GM12878 (cell line): Measurements from ENCODE around the gene ZFP36. TPM values are rescaled to one million over a fixed set of nuclear protein-coding genes. Genes with fewer than 3 reads are reported as not detected.

Experiments used
- ATAC-seq: fragments of 200-7000 bp; cut with Tn5 transposase; 3 replicates; pipeline ENCODE4 v1.9.1; 2020; ENCODE audit warnings: mild to moderate bottlenecking, moderate library complexity
- BruUV-seq: library from RNA; stranded (reverse); fragments of 400-500 nt; replicated peaks from 2 replicates; lab custom pipeline; 2021; lab: Mats Ljungman, UMichigan
- CTCF ChIA-PET: fragments of 300-600 bp; sonication (Branson Sonifier 250); formaldehyde crosslinking; extraction: SDS; loops from one replicate; lab custom pipeline; 2021; ENCODE audit warnings: inconsistent platforms; lab: Yijun Ruan, JAX
- POLR2A ChIA-PET: fragments of 350-600 bp; formaldehyde crosslinking; extraction: SDS; loops from one replicate; lab custom pipeline; 2021; ENCODE audit warnings: inconsistent platforms; lab: Charles Lee
- RAD21 ChIA-PET: fragments of 300-600 bp; sonication (Branson Sonifier 250); formaldehyde crosslinking; loops from one replicate; lab custom pipeline; 2023; ENCODE audit warnings: antibody characterized with exemption; ENCODE audit not compliant: unreplicated experiment; lab: Charles Lee
- SMC1A ChIA-PET: fragments of 300-600 bp; sonication (Branson Sonifier 250); formaldehyde crosslinking; loops from one replicate; lab custom pipeline; 2023; ENCODE audit not compliant: unreplicated experiment, uncharacterized antibody; lab: Charles Lee
- DNase-seq: peaks from one replicate; pipeline ENCODE4 v3.0.0-alpha.2; 2011; ENCODE audit warnings: low read depth, low spot score
- FAIRE-seq: peaks from 3 replicates; lab custom pipeline; 2011; peaks lifted over from hg19 to GRCh38; lab: Jason Lieb, UNC
- H2AFZ ChIP-seq: 2 replicates; pipeline ENCODE4 v1.6.0; 2011; ENCODE audit warnings: low read depth, low read length, control low read depth; ENCODE audit not compliant: control insufficient read depth
- H3K27ac ChIP-seq: 2 replicates; pipeline ENCODE4 v1.5.1; 2011; ENCODE audit warnings: control low read depth; ENCODE audit not compliant: control insufficient read depth, insufficient read depth
- H3K27me3 ChIP-seq, 2 experiments: replicated peaks in 1 of 2; 2 replicates each; pipeline versions ENCODE4 v1.6.0 to v1.6.1; 2011; ENCODE audit warnings: low read length in 1 of 2; ENCODE audit not compliant: control insufficient read depth in 2 of 2, insufficient read depth in 2 of 2
- H3K36me3 ChIP-seq, 2 experiments: 2 replicates each; pipeline ENCODE4 v1.5.1; 2011; ENCODE audit warnings: low read length in 1 of 2; ENCODE audit not compliant: control insufficient read depth in 2 of 2, insufficient read depth in 2 of 2
- H3K4me1 ChIP-seq: 2 replicates; pipeline ENCODE4 v1.6.1; 2011; ENCODE audit warnings: mild to moderate bottlenecking, low read length, moderate library complexity, mixed read lengths; ENCODE audit not compliant: control insufficient read depth, insufficient read depth
- H3K4me2 ChIP-seq: 2 replicates; pipeline ENCODE4 v1.6.0; 2011; ENCODE audit warnings: control low read depth; ENCODE audit not compliant: control insufficient read depth, insufficient read depth
- H3K4me3 ChIP-seq: fragments of 200-600 bp; sonication (generic); 2 replicates; pipeline ENCODE4 v1.5.1; 2016
- H3K79me2 ChIP-seq: 2 replicates; pipeline ENCODE4 v1.6.0; 2011; ENCODE audit warnings: low read length; ENCODE audit not compliant: control insufficient read depth, insufficient read depth
- H3K9ac ChIP-seq: 2 replicates; pipeline ENCODE4 v1.8.0; 2011; ENCODE audit warnings: low read length, control low read depth, mixed read lengths; ENCODE audit not compliant: control insufficient read depth, insufficient read depth
- H3K9me3 ChIP-seq: replicated peaks from 3 replicates; pipeline ENCODE4 v1.5.1; 2011; ENCODE audit warnings: mild to moderate bottlenecking, low read length; ENCODE audit not compliant: control insufficient read depth, insufficient read depth
- H4K20me1 ChIP-seq: 2 replicates; pipeline ENCODE4 v1.6.0; 2011; ENCODE audit not compliant: control insufficient read depth, insufficient read depth
- BHLHE40 ChIP-seq, 2 experiments: fragments of 450-650 bp in 1 of 2; IDR thresholded peaks; 2 replicates each; pipeline ENCODE4 v1.6.1; 2011 to 2017; ENCODE audit warnings: low read depth in 2 of 2, borderline replicate concordance in 1 of 2, improper control_type of control experiment in 1 of 2, low read length in 1 of 2, mild to moderate bottlenecking in 1 of 2
- DPF2 ChIP-seq: fragments of 450-650 bp; IDR thresholded peaks from 2 replicates; pipeline ENCODE4 v1.6.1; 2017; ENCODE audit warnings: mild to moderate bottlenecking
- EP300 ChIP-seq, 2 experiments: fragments of 150-350 bp in 1 of 2; IDR thresholded peaks; 2 replicates each; pipeline ENCODE4 v1.6.1; 2011 to 2012; ENCODE audit warnings: low read depth in 2 of 2, low read length in 2 of 2, borderline replicate concordance in 1 of 2, improper control_type of control experiment in 1 of 2, inconsistent platforms in 1 of 2; ENCODE audit not compliant: control insufficient read depth in 1 of 2
- MYB ChIP-seq: fragments of 150-350 bp; IDR thresholded peaks from 2 replicates; pipeline ENCODE4 v1.6.1; 2014; ENCODE audit warnings: mild to moderate bottlenecking, low read depth, low read length, borderline replicate concordance
- NR2C1 ChIP-seq: fragments of 450-650 bp; IDR thresholded peaks from 2 replicates; pipeline ENCODE4 v1.6.1; 2017; ENCODE audit warnings: antibody characterized with exemption, mild to moderate bottlenecking, moderate library complexity
- PAX5 ChIP-seq: IDR thresholded peaks from 2 replicates; pipeline ENCODE4 v1.6.1; 2011; ENCODE audit warnings: low read depth, low read length, borderline replicate concordance
- POLR2AphosphoS2 ChIP-seq: IDR thresholded peaks from 2 replicates; pipeline ENCODE4 v1.6.1; 2011; ENCODE audit warnings: low read depth, mild to moderate bottlenecking, low read length, improper control_type of control experiment, moderate library complexity
- ZNF207 ChIP-seq: fragments of 450-650 bp; IDR thresholded peaks from 2 replicates; pipeline ENCODE4 v1.6.1; 2014; ENCODE audit warnings: antibody characterized with exemption, mild to moderate bottlenecking, borderline replicate concordance
- WGBS: methylation state at CpG from one replicate; pipeline ENCODE4 v1.1.6; 2016; ENCODE audit warnings: low lambda C conversion rate; ENCODE audit not compliant: insufficient replicate concordance, insufficient coverage; ENCODE audit errors: missing lambda C conversion rate; 5-methylcytosine and 5-hydroxymethylcytosine counted together
- in situ Hi-C: fragments of 300-500 bp; cut with MboI; formaldehyde crosslinking; loops from 9 replicates; pipeline ENCODE4 v1.14.3; 2018; ENCODE audit warnings: mixed read lengths
- intact Hi-C: fragments of 100-400 bp; cut with micrococcal nuclease; formaldehyde crosslinking; loops from one replicate; pipeline ENCODE4 v1.14.2; 2022; ENCODE audit not compliant: unreplicated experiment
- polyA plus RNA-seq, 11 experiments: library from polyadenylated mRNA; depleted of rRNA in 4 of 11; unstranded in 6 of 11; stranded (reverse) in 5 of 11; fragments of >200 nt; fragmentation: Nextera tagmentation in 4 of 11; fragmentation: Illumina TruSeq in 1 of 11; extraction: Ambion mirVana in 4 of 11; extraction: Trizol in 1 of 11; gene quantifications; 1 replicate in 1 of 11; 2 replicates in 10 of 11; pipeline versions ENCODE4 v1.2.1 to v1.2.3, GENCODE V29; 2011 to 2016; ENCODE audit warnings: inconsistent platforms in 2 of 11, missing spikeins in 2 of 11, low read depth in 1 of 11
- total RNA-seq, 4 experiments: library from RNA; depleted of rRNA in 3 of 4; stranded (reverse); fragments of >200 nt in 3 of 4; fragmentation: Illumina TruSeq in 1 of 4; extraction: Trizol in 1 of 4; gene quantifications; 2 replicates each; pipeline versions ENCODE4 v1.2.1 to v1.2.3, GENCODE V29; 2013 to 2021
- TF ChIP-seq, protein P1 (sequence below): fragments of 450-650 bp; conservative IDR thresholded peaks from 2 replicates; pipeline ENCODE4 v1.6.1; 2017; ENCODE audit warnings: mild to moderate bottlenecking, moderate library complexity
- TF ChIP-seq, protein P2 (sequence below): IDR thresholded peaks from 2 replicates; pipeline ENCODE4 v1.6.1; 2011; ENCODE audit warnings: mild to moderate bottlenecking, low read depth, low read length, moderate library complexity; ENCODE audit not compliant: insufficient replicate concordance
- TF ChIP-seq, protein P3 (sequence below): IDR thresholded peaks from 2 replicates; pipeline ENCODE4 v1.6.1; 2012; ENCODE audit warnings: low read depth, low read length, improper control_type of control experiment

Gene ZFP36
- total and polyA plus RNA-seq, 10 of the 15 experiments (the other 5 are each of a cell fraction or from before 2014, with no cell fraction given) = 5.3 to 55.0 (median 18.1) TPM

DNA sequence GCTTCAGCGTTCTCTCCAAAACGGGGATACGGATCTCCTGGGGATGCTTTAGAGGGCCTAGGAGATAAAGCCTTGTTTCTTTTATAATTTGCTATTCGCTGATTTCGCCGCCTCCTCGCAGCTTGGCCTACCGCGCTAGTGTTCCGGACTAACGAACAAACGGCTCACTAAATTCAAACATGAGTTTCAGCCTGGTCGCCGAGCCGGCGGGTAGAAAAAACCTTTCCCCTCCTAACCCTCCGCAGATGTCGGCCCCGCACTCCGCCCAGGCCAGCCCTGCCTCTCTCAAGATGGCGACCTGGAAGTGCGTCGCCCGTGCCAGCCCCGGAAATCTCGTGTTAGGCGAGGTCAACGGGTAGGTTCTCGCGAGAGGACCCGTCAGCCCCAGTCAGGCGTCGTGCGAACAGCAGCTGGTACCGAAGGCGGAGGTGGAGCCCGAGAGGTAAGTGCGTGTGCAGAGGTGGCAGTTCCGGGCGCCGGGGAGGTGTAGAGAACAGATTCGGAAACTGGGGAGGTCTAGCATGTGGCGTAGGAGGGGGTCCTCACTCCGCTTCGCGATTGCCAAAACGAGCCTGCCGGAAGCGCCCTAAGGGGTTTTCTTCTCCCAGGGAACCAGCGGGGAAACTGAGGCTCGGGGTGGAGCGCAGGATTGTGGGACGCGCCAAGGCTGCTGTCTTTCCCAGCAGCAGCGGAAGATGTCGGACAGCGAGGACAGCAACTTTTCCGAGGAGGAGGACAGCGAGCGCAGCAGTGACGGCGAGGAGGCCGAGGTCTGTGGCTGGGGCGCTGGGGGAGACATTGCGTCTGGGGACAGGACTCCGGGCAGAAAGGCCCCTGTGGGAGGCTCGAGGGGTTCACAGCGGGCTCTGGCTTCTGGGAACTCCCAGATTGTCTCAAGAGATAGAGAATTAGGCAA lies 38.8 kb downstream of the ZFP36 start, which contains the start of gene SUPT5H:
Gene SUPT5H, plus strand, starts transcription at position 387 of the 916 bp plus-strand sequence. Its CDS starts 309 bp downstream, at position 696.
- intact Hi-C loops = loop anchor here (2.0 to 5.0 kb wide), 3 partner anchors 52 to 227 kb away; partner anchors contain the start of genes DLL3, MED29 and PAF1
- CTCF ChIA-PET = interaction anchor here (1.0 to 2.6 kb wide), 8 partner anchors 9 to 227 kb away, joined by 3 to 8 read pairs (median 6); partner anchors contain the start of genes PLEKHG2 and RPS16
- peak; percentile 97 for DNase-seq
- WGBS = 1% methylated on average over 68 of the region's 68 CpGs
- H3K4me2 ChIP-seq = peak within 1 kb of the TSS; percentile 81
- H3K4me3 ChIP-seq = peak within 1 kb of the TSS; percentile 87
- H3K27me3 ChIP-seq = no peaks in the 10 kb centered on the region
- in situ Hi-C loops = no loop called here
- FAIRE-seq = peak; percentile 88
- peak within 1 kb of the TSS; percentile 95 for H3K27ac ChIP-seq
- peak within 1 kb of the TSS; percentile 82 for H2AFZ ChIP-seq
- RAD21 ChIA-PET = interaction anchor here (0.8 to 1.7 kb wide), 2 partner anchors 10 to 34 kb away, joined by 3 to 9 read pairs; partner anchors contain the start of gene RPS16
- peaks cover 28% of the 10 kb centered on the region for H3K4me1 ChIP-seq
- peak; percentile 90 for ATAC-seq
- TSS peak; percentile 87 for BruUV-seq
- no peaks in the 10 kb centered on the region for H4K20me1 ChIP-seq
- peak within 1 kb of the TSS; percentile 96 for H3K9ac ChIP-seq
- POLR2A ChIA-PET = interaction anchor here (0.6 to 3.9 kb wide), 9 partner anchors 10 to 806 kb away, joined by 3 to 40 read pairs (median 4); partner anchors contain the start of genes RPS16 and TIMM50
- peaks cover 61% of the 10 kb centered on the region for H3K79me2 ChIP-seq
- SMC1A ChIA-PET = interaction anchor here (0.7 kb wide), 1 partner anchor 33 kb away, joined by 3 read pairs; no protein-coding TSS in a partner anchor
- H3K36me3 ChIP-seq = peaks cover 0 to 2% of the 10 kb centered on the region in 2 experiments; a peak in 1 of 4 replicates
- no peaks in the 10 kb centered on the region for H3K9me3 ChIP-seq
- TF ChIP-seq DPF2 (peak; percentile 80; the same call in 1 of the 2 replicates), MYB (no peak), ZNF207 (0 out of 2 replicates have a peak, but pooled peaks have one; percentile 20), PAX5 (peak; percentile 57; the same call in 1 of the 2 replicates), BHLHE40 (IDR thresholded peaks at IDR 0.05; ENCODE audit: borderline replicate concordance in 1 of 2, low read depth in 2 of 2, low read length in 1 of 2) (peak; percentile 92 to 96), POLR2AphosphoS2 (peak; percentile 57; the same call in 1 of the 2 replicates), EP300 (IDR thresholded peaks at IDR 0.05; ENCODE audit: borderline replicate concordance in 1 of 2, control insufficient read depth in 1 of 2, low read depth in 2 of 2, low read length in 2 of 2) (peak in 1 of 2 experiments; percentile 25; a peak in 1 of 4 replicates), NR2C1 (peak; percentile 95)
- TF ChIP-seq, protein P1, sequence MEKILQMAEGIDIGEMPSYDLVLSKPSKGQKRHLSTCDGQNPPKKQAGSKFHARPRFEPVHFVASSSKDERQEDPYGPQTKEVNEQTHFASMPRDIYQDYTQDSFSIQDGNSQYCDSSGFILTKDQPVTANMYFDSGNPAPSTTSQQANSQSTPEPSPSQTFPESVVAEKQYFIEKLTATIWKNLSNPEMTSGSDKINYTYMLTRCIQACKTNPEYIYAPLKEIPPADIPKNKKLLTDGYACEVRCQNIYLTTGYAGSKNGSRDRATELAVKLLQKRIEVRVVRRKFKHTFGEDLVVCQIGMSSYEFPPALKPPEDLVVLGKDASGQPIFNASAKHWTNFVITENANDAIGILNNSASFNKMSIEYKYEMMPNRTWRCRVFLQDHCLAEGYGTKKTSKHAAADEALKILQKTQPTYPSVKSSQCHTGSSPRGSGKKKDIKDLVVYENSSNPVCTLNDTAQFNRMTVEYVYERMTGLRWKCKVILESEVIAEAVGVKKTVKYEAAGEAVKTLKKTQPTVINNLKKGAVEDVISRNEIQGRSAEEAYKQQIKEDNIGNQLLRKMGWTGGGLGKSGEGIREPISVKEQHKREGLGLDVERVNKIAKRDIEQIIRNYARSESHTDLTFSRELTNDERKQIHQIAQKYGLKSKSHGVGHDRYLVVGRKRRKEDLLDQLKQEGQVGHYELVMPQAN = peak; percentile 72
- TF ChIP-seq, protein P2, sequence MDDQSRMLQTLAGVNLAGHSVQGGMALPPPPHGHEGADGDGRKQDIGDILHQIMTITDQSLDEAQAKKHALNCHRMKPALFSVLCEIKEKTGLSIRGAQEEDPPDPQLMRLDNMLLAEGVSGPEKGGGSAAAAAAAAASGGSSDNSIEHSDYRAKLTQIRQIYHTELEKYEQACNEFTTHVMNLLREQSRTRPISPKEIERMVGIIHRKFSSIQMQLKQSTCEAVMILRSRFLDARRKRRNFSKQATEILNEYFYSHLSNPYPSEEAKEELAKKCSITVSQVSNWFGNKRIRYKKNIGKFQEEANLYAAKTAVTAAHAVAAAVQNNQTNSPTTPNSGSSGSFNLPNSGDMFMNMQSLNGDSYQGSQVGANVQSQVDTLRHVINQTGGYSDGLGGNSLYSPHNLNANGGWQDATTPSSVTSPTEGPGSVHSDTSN = peak; percentile 22
- TF ChIP-seq, protein P3, sequence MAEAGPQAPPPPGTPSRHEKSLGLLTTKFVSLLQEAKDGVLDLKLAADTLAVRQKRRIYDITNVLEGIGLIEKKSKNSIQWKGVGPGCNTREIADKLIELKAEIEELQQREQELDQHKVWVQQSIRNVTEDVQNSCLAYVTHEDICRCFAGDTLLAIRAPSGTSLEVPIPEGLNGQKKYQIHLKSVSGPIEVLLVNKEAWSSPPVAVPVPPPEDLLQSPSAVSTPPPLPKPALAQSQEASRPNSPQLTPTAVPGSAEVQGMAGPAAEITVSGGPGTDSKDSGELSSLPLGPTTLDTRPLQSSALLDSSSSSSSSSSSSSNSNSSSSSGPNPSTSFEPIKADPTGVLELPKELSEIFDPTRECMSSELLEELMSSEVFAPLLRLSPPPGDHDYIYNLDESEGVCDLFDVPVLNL = no peak
